Posterior vena cava (tissue), 2 donors: ENCODE data around the gene PLPPR4. TPM values are rescaled to one million over a fixed set of nuclear protein-coding genes. Genes with fewer than 3 reads are reported as not detected.

Experiments used
- DNase-seq: peaks from one replicate; pipeline ENCODE4 v3.0.0-alpha.2; 2020; ENCODE audit warnings: low spot score
- intact Hi-C, 2 donors: fragments of 100-400 bp; cut with DNase I; formaldehyde crosslinking; loops; one replicate each; pipeline versions ENCODE4 v1.14.1 to v1.14.2; 2022 to 2023
- total RNA-seq, 2 donors: library from RNA; stranded (reverse); fragmentation: NEBNext Ultra II Directional; extraction: Animal tissue kit (Norgen Biotek cat#: 25700); gene quantifications; one replicate each; pipeline ENCODE4 v1.2.1, GENCODE V29; 2021
- donor health status: DM: yes; HTN: yes; CAD: no.
- donor health status: DM: yes; HTN: yes; CAD: no.

The PLPPR4 gene
- total RNA-seq, 2 donors from 2014 or later = 1.3 to 1.6 TPM

DNA sequence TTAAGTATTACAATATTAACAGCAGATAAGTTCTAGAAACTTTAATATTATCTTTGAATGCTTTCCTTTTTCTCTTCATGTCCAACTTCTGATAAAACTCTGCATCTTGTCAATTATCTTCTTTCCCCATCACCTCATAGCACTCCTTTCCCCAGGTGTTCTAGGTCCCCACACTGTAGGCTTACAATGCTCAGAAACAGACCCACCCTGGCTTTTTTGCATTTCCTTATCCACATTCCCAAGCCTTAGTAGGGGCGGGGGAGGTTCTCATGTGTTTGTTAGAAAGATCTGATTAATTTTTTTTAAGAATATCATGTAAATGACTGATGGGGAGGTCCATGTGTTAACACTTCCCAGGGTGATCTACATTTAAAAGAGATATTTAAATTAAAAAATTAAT is 63.9 kb downstream of the PLPPR4 start:
- no peak for DNase-seq
- intact Hi-C loops = loop anchor here in 1 of 2 donors (10.0 kb wide), 1 partner anchor 1987 kb away; no protein-coding TSS in a partner anchor

DNA sequence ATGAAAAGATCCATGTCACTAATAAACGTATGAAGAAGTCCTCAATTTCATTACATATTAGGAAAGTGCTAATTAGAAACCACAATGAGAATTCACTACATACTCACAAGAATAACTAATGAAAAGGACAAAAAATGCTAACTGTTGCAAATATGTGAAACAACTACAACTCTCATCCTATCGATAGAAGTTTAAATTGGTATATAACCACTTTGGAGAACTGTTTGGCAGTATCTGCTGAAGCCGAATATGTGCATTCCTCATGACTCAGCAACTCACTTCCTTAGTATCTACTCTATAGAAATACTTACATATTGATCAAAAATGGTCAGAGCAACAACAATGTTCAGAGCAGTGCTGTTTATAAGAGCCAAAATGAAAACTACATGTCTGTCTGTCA is 66.8 kb downstream of the PLPPR4 start:
- no peak for DNase-seq
- intact Hi-C loops = no loop called here

DNA sequence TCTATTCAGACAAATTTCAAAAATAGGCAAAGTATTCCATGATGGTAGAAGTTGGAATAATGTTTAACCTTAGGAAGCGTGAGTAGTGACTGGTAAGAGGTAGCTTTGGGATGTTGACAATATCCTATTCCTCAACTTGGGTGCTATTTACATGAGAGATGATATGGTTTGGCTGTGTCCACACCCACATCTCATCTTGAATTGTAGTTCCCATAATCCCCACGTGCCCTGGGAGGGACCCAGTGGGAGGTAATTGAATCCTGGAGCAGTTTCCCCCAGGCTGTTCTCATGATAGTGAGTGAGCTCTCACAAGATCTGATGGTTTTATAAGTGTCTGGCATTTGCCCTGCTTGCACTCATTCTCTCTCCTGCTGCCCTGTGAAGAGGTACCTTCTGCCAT is 67.3 kb downstream of the PLPPR4 start:
- no peak for DNase-seq
- intact Hi-C loops = no loop called here

DNA sequence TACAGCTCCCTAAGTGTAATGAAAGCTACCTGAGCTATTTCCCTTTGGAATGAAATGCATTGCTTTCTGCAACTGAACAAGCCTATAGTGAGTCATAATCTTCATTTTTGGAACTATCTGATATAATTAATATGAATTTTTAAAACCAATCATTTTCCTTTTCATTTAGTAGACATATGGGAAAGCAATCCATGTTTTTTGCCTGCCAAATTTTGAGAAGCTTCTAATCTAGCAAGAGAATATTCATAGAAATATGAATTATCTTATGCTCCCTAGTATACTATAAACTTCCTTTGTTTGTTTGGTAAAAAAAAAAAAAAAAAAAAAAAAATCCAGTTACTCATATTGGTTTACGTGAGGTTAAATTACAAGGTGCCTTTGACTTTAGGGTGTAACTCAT is 68.3 kb downstream of the PLPPR4 start:
- intact Hi-C loops = no loop called here
- DNase-seq = no peak

DNA sequence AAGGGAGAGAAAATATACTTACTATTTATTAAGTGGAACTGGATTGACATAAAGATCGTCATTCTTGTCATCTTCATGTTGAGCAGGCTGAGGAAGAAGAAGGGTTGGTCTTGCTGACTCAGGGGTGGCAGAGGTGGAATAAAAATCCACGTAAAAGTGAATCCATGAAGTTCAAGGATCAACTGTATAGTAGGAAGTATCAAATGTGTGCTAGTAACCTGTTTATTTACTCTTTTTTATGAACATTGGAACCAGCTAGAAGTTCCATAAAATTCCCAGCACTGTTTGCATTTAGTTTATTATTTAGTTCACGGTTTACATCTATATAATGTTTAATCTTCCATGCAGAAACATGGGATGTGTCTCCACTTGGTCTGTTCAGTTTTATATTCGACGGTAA is 70.7 kb downstream of the PLPPR4 start:
- no peak for DNase-seq
- intact Hi-C loops = no loop called here

DNA sequence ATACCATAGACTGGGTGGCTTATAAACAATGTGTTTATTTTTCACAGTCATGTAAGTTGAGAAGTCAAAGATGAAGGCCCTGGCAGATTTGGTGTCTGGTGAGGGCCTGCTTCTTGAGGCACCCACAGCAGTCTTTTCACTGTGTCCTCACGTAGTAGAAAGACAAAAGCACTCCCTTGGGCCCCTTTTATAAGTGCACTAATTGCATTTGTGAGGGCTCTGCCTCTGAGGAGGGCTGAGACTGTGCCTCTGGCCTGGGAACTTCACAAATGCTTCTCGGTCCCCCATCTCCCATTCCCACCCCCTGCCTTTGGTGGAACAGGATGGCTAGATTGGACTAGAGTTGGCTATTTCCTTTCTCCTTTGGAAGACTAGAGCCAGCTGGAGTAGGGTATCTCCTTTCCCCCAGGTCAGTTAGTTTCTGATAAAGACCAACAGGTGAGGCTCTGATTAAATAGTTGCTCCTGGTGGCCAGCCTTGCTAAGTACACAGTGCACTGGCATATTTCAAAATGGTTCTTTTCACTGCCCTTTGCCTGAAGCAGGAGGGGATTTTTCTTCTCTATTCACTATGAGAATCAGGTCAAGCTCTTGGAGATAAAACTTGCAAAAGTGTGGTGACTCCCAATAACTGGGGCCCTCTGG is 82.9 kb downstream of the PLPPR4 start:
- DNase-seq = no peak

DNA sequence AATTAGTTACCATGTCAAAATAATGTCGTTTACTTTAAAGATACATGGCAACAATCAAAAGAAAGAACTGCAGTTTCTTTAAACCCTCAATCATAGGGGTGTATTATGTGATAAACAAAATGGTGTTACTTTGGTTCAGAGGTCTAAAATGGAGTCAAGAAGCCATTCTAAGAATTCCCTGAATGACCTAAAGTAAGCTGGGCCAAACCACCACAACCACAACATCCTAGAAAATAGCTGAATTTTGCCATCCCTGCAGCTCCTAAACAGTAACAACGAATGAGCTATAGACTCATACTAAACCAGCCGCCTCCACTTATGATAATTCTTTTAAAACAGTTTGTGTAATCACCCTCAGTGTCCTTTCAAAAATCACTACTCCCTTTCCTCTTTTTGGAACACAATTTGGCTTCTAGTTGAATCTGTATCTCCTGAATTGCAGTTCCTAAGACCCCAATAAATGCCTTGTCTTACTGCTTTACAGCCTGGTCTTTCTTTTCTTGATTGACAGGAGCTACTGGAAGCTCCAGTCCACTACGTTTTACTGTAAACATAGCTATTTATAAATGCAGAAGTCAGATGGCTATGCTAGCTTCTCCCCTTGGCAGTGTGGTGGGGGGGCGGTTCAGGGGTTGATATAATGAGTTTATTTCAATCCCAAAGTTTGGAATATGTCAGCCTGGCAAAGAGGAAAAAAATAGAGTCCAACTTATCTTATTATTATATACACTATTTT is 84.3 kb downstream of the PLPPR4 start:
- DNase-seq = no peak
- intact Hi-C loops = no loop called here

More for the DNA sequence above, 82.9 kb downstream of the PLPPR4 start:
- intact Hi-C loops = no loop called here

DNA sequence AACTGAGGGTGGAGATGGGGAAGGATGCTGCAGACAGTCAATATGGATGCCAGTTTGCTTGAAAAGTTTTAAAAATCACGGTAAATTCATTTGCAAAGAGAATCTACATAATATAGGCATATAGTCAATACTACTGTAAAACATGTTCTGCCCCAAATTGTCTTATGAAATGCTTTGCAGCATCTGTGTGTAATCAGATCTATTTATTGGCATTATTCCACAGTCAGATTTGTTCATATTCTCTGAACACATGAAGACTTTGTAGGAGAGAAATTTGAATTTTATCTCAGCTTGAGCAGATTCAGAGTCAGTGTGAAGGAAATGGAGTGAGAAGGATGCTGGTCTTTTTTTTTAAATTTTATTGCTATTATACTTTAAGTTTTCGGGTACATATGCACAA is 88.5 kb downstream of the PLPPR4 start:
- DNase-seq = no peak
- intact Hi-C loops = no loop called here

DNA sequence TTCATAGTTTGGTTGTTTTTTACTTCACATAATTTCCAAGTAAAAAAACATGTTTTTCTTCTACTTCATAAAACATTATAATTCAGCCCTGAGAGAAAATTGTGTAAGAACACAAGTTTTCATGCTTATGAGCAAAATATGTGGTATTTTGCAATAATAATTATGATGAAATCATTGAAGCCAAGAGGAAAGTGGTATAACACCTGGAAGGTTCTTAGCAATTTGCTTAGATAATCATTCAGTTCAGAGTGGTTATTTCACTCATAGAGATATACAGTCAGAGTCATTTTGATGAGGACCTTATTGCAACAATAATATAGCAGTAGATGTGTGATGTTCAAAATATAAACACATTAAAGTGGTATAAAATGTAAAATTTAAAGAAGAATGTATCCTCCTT is 94.5 kb downstream of the PLPPR4 start:
- DNase-seq = no peak
- intact Hi-C loops = no loop called here
